Adrenal gland (tissue), 12 donors: ENCODE results near the gene KCNE1. TPM values are rescaled to one million over a fixed set of nuclear protein-coding genes. Genes with fewer than 3 reads are reported as not detected.

ENCODE experiments used
- DNase-seq, 7 donors: peaks; one replicate each; pipeline ENCODE4 v3.0.0-alpha.2; 2019 to 2020
- H3K27ac ChIP-seq, 5 donors: fragments of 200-600 bp; sonication (generic) in 4 of 5; 1 replicate in 3 of 5; 2 replicates in 2 of 5; pipeline versions ENCODE4 v1.5.1 to v1.8.0; 2016 to 2020; ENCODE audit warnings: mild to moderate bottlenecking in 1 of 5
- H3K27me3 ChIP-seq: fragments of 200-600 bp; 2 replicates; pipeline ENCODE4 v1.8.0; 2021
- H3K36me3 ChIP-seq, 2 donors: fragments of 200-600 bp; replicated peaks in 1 of 2; 1 replicate in 1 of 2; 2 replicates in 1 of 2; pipeline versions ENCODE4 v1.5.1 to v1.8.0; 2018 to 2022
- H3K4me1 ChIP-seq, 2 donors: fragments of 200-600 bp; replicated peaks in 1 of 2; 1 replicate in 1 of 2; 2 replicates in 1 of 2; pipeline versions ENCODE4 v1.5.1 to v1.8.0; 2018 to 2021
- H3K4me3 ChIP-seq, 4 donors: fragments of 200-600 bp; sonication (generic) in 3 of 4; one replicate each; pipeline ENCODE4 v1.5.1; 2016 to 2018
- H3K9me3 ChIP-seq, 3 donors: fragments of 200-600 bp; sonication (generic) in 1 of 3; replicated peaks in 1 of 3; 1 replicate in 2 of 3; 2 replicates in 1 of 3; pipeline versions ENCODE4 v1.5.1 to v1.8.0; 2016 to 2021
- POLR2A ChIP-seq, 2 donors: fragments of 450-650 bp; IDR thresholded peaks; one replicate each; pipeline ENCODE4 v1.6.1; 2017; ENCODE audit warnings: antibody characterized with exemption in 2 of 2, mild to moderate bottlenecking in 2 of 2, moderate library complexity in 1 of 2
- WGBS, 4 donors: extraction: QIAGEN DNeasy Blood & Tissue Kit in 2 of 4; methylation state at CpG; one replicate each; pipeline versions ENCODE4 v1.1.5 to v1.1.7; 2013 to 2017; 5-methylcytosine and 5-hydroxymethylcytosine counted together
- intact Hi-C, 2 donors: fragments of 100-400 bp; cut with DNase I; formaldehyde crosslinking; loops; one replicate each; pipeline versions ENCODE4 v1.14.1 to v1.15.0; 2022 to 2023
- polyA plus RNA-seq, 3 donors: library from polyadenylated mRNA; stranded (reverse); fragments of 200-250 nt in 2 of 3; fragments of 350-450 nt in 1 of 3; fragmentation: Illumina TruSeq in 1 of 3; extraction: RNeasy Lipid Tissue Mini Kit (QIAGEN cat#74804) in 1 of 3; gene quantifications; one replicate each; pipeline ENCODE4 v1.2.3, GENCODE V29; 2013 to 2014
- total RNA-seq, 9 donors: library from RNA; depleted of rRNA in 4 of 9; stranded (reverse); fragments of >200 nt in 4 of 9; fragments of 120-200 nt in 1 of 9; fragmentation: NEBNext Ultra II Directional in 1 of 9; extraction: Animal tissue kit (Norgen Biotek cat#: 25700) in 1 of 9; gene quantifications; one replicate each; pipeline versions ENCODE4 v1.1.0 to v1.2.4, GENCODE V29; 2013 to 2023
- TF ChIP-seq, protein P1 (sequence below), 6 experiments: fragments of 450-650 bp in 4 of 6; fragments of 200-600 bp in 2 of 6; sonication (generic) in 1 of 6; IDR thresholded peaks; 1 replicate in 5 of 6; 2 replicates in 1 of 6; pipeline versions ENCODE4 v1.5.1 to v1.8.0; 2016 to 2021; ENCODE audit warnings: antibody characterized with exemption in 6 of 6, mild to moderate bottlenecking in 2 of 6, moderate library complexity in 1 of 6
- donor health status: healthy with polysubstance abuse.
- donor health status: Bipolar disorder and iron deficiency.
- donor health status: DM: yes; HTN: yes; CAD: no.
- donor health status: DM: no; HTN: no; CAD: no.
- donor health status: DM: no; HTN: no; CAD: no.
- donor health status: DM: yes; HTN: yes; CAD: no.

KCNE1 gene
- total and polyA plus RNA-seq, 12 donors: 0.11 to 4.8 (median 1.9) TPM

- H3K27me3 ChIP-seq: no peaks in the 10 kb centered on the region
- intact Hi-C loops: no loop called here
- 74 to 78% (median 76%) methylated on average over 31 of the region's 31 CpGs for WGBS, 4 donors
- H3K9me3 ChIP-seq: no peaks in the 10 kb centered on the region
- TF ChIP-seq POLR2A (IDR thresholded peaks at IDR 0.05): no peak
- no peak for DNase-seq
- H3K36me3 ChIP-seq: peaks cover 0 to 19% of the 10 kb centered on the region in 2 donors
- peak overlapping the region in 1 of 4 donors; percentile 47 for H3K4me3 ChIP-seq
- H3K4me1 ChIP-seq: peaks cover 0 to 32% of the 10 kb centered on the region in 2 donors
- peak overlapping the region in 2 of 5 donors; percentile 43 to 92 for H3K27ac ChIP-seq
Measured at GRCh38 chr21:34524646-34525601, 12.9 kb upstream of the KCNE1 start.

- WGBS, 4 donors: 96 to 98% (median 97%) methylated on average over 7 of the region's 7 CpGs
- peak overlapping the region in 2 of 5 donors; percentile 37 to 45 for H3K27ac ChIP-seq
- H3K9me3 ChIP-seq: no peaks in the 10 kb centered on the region
- peaks cover 0 to 26% of the 10 kb centered on the region in 2 donors for H3K36me3 ChIP-seq
- intact Hi-C loops: no loop called here
- TF ChIP-seq, protein P1, sequence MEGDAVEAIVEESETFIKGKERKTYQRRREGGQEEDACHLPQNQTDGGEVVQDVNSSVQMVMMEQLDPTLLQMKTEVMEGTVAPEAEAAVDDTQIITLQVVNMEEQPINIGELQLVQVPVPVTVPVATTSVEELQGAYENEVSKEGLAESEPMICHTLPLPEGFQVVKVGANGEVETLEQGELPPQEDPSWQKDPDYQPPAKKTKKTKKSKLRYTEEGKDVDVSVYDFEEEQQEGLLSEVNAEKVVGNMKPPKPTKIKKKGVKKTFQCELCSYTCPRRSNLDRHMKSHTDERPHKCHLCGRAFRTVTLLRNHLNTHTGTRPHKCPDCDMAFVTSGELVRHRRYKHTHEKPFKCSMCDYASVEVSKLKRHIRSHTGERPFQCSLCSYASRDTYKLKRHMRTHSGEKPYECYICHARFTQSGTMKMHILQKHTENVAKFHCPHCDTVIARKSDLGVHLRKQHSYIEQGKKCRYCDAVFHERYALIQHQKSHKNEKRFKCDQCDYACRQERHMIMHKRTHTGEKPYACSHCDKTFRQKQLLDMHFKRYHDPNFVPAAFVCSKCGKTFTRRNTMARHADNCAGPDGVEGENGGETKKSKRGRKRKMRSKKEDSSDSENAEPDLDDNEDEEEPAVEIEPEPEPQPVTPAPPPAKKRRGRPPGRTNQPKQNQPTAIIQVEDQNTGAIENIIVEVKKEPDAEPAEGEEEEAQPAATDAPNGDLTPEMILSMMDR (IDR thresholded peaks at IDR 0.05): no peak
- TF ChIP-seq POLR2A (IDR thresholded peaks at IDR 0.05): no peak
- H3K4me1 ChIP-seq: peaks cover 0 to 32% of the 10 kb centered on the region in 2 donors
- H3K27me3 ChIP-seq: no peaks in the 10 kb centered on the region
- no peak overlapping the region for H3K4me3 ChIP-seq
- DNase-seq: no peak
Measured at GRCh38 chr21:34523019-34523555, 11.1 kb upstream of the KCNE1 start.

GRCh38 chr21:34522284-34522683 is 10.3 kb upstream of the KCNE1 start:
- H3K27ac ChIP-seq: peak overlapping the region in 2 of 5 donors; percentile 37 to 45
- intact Hi-C loops: no loop called here
- no peak for TF ChIP-seq POLR2A (IDR thresholded peaks at IDR 0.05)
- TF ChIP-seq, protein P1 (IDR thresholded peaks at IDR 0.05): no peak
- H3K4me1 ChIP-seq: peaks cover 0 to 25% of the 10 kb centered on the region in 2 donors
- H3K9me3 ChIP-seq: no peaks in the 10 kb centered on the region
- peak in 1 of 7 donors; percentile 43 for DNase-seq
- H3K4me3 ChIP-seq: no peak overlapping the region
- H3K27me3 ChIP-seq: no peaks in the 10 kb centered on the region
- WGBS, 4 donors: 51 to 59% (median 52%) methylated on average over 5 to 6 of the region's 6 CpGs
- peaks cover 0 to 26% of the 10 kb centered on the region in 2 donors for H3K36me3 ChIP-seq

GRCh38 chr21:34521561-34521960 is 9.6 kb upstream of the KCNE1 start:
- Histone ChIP-seq H3K4me3 (no peak overlapping the region), H3K36me3 (peaks cover 0 to 26% of the 10 kb centered on the region in 2 donors), H3K27ac (peak overlapping the region in 2 of 5 donors; percentile 45 to 67), H3K4me1 (peaks cover 0 to 19% of the 10 kb centered on the region in 2 donors), H3K9me3 (no peaks in the 10 kb centered on the region), H3K27me3 (no peaks in the 10 kb centered on the region)
- DNase-seq: no peak
- no peak for TF ChIP-seq POLR2A (IDR thresholded peaks at IDR 0.05)
- TF ChIP-seq, protein P1 (IDR thresholded peaks at IDR 0.05): no peak
- intact Hi-C loops: no loop called here
- WGBS, 4 donors: 88 to 99% (median 97%) methylated on average over 7 of the region's 7 CpGs
